H4 (cell line): ENCODE results near the gene JPT1. TPM values are rescaled to one million over a fixed set of nuclear protein-coding genes. Genes with fewer than 3 reads are reported as not detected.
"Not testable (repeated sequence)": the region's sequence is repeated elsewhere in the genome, so short reads cannot be mapped to it uniquely, and the experiment has no call there.

ENCODE experiments used
- DNase-seq: peaks from one replicate; pipeline ENCODE4 v3.0.0-alpha.2; 2015; ENCODE audit warnings: low spot score
- total RNA-seq: library from RNA; depleted of rRNA; stranded (reverse); fragments of >200 nt; shearing (Covaris generic); gene quantifications from 2 replicates; pipeline ENCODE4 v1.2.3, GENCODE V29; 2014

Gene JPT1
- total RNA-seq, 1 experiment from 2014 or later, result 466 TPM

DNA sequence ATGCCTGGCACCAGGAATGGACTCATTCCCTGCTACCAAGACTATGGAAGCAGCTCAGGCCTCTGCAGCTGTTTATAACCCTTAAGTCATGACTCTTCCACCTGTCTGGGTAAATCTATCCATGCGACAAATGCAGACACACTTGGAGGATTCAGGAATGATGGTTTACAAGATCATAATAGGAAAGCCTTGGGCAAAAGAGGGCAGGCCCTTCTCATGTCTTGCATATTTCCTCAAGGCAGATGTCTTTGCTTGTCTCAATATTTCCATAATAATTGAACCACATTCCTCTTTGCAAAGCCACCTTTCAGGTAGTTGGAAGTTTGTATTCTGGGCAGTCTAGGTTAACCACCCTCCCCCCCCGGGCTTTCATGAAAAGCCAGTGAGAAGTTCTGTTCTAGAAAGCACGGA lies 884 bp upstream of the JPT1 start:
- DNase-seq, result no peak

DNA sequence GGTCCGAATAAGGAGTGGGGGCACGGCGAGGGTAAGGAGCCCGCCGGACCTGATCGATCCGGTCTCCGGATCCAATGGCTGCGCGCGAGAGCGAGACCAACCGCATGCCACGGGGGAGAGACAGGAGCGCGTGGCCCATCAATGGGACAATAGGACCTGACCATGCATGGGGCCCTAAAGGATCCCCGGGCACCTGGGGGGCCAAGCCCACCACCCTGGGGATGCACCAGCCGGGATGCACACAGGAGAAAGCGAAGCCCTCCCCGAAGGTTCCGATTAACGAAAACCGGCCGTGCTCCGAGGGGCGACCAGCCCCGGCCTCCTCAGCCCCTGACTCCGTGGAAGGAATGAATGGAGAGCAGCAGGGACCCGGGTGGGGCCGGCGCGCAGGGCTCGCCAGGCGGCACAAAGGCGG lies 525 bp downstream of the JPT1 start:
- DNase-seq, result no peak

DNA sequence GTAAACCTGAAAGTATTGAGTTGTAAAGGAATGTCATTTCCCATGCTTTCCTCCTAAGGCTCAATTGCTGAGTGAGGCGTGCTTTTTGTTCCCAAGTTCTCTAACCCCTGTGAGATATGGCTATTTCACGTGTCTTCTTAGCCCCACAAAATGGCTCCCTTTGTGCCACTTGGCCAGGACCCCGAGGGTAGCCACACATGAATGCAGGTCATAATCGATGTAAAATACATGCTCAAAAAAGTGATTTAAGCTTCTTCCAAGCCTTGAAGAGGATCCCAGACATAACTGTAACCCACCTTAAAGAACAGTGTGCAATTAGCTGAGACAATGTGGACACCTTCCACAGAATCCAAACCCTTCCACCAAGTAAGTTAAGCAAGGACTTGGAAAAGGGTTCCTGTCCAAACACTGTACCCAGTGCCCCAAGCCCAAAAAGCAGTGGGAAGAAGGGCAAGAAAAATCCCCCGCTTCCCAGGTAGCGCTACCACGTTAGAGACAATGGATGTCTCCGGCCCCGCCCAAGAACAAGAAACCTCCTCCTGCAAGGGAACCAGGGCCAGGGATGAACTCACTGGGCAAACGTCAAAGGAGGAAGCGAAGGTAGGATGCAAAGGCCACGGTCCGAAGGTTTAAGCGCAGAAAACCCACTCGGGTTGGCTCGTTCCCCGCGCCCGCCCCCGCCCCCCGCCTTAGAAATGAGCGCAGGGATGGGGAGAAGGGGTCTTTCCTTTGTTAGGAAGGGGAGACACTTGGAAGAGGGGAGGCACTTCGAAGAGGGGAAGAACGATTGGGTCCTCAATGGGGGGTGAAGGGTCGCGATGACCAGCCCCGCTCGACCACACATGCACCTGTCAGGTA lies 1.2 kb downstream of the JPT1 start:
- no peak for DNase-seq

DNA sequence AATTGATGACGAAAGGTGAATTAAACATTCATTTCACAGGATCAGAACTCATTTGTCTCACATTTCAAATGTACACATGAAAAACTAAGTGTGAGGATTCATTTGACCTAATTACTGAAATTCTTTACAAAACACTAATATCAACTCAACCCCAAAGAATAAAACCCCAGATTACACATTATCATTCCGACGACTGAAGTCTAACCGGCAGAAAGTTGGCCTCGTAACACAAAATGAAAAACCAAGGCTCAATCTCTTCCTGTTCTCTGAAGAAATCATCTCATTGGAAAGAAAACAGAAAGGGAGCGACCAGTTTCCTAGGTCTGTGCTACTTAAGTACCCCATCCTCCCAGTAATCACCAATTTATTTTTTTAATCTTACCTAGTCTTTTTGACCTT lies 1.8 kb downstream of the JPT1 start:
- DNase-seq, result no peak

DNA sequence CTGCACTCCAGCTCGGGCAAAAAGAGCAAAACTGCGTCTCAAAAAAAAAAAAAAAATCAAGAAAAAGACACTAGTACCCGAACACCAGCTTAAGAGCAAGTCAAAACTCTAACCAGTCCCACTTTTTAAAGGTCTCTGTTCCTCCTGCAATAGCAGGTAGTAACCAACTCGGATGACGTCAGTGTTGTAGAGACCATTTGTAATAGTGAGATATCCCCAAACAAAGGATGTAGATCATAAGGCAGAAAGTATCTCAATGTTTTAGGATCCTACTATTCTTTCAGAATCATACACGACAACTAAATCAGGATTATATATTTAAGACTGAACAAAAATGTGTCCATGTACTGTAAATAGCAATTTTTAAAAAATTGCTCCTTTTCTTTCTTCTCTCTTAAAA lies 2.4 kb downstream of the JPT1 start:
- no peak for DNase-seq

DNA sequence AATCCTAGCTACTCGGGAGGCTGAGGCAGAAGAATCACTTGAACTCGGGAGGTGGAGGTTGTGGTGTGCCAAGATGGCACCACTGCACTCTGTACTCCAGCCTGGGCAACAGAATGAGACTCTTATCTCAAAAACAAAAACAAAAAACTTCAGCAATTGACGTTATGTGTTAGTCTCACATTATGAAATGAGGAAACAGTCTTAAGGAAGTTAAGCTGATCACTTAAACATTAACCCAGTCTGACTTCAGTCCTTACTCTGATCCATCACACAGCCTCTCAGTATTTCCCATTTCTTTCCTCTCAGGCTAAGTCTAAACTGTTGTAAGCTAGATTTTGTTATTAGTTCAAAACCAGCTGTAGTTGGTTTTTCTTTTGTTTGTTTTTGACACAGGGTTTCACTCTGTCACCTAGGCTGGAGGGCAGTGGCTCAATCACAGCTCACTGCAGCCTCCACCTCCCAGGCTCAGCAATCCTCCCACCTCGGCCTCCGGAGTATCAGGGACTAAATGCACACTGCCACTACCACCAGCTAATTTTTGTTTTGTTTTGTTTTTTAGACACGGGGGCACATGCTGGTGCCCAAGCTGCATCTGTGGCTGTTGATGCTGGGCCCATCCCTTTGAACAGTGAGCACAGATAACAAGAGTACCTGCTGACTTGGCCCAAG lies 6.3 kb downstream of the JPT1 start:
- DNase-seq, result no peak

DNA sequence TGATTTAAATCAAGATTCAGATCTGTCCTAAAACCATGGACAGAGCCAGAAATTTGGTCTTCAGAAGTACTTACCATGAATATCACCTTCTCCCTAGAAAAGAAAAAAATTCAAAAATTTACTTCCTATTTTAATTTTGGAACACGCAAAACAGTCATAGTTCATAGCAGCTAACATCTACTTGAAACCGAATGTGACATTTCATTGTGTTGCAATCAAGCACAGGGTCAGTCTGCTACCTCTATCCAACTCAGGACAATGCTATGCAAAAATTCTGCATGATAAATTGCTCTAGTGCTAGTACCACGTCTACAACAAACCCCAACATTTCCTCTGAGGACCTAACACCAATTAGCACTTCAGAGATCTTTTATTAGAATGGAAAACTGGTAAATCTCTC lies 7.7 kb downstream of the JPT1 start:
- no peak for DNase-seq

DNA sequence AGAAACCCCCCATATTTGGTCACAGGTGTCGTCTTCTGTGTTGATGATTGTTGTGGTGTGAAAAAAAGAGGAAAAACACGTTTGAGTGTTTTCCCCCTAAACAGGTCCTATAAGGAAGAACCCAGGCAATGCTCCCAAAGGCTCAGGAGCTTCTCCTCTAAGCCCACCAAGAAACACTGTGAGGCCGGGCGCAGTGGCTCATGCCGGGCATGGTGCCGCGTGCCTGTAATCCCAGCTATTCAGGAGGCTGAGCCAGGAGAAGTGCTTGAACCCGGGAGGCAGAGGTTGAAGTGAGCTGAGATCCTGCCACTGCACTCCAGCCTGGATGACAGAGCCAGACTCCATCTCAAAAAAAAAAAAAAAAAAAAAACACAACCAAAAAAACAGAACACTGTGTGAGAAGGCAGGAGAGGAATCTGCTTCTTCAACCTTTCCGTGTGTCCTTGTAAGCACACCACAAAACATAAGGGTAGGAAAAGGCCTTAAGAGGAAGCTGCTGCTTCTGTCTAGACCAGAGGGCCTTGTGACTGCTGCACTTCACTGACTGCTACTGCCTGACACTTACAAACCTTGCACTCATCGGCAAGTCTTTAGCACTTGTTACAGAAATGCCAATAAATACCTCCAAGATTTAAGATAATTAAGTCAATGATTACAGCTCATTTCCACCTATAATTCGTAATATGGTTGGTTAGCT lies 9.3 kb downstream of the JPT1 start:
- DNase-seq, result no peak

DNA sequence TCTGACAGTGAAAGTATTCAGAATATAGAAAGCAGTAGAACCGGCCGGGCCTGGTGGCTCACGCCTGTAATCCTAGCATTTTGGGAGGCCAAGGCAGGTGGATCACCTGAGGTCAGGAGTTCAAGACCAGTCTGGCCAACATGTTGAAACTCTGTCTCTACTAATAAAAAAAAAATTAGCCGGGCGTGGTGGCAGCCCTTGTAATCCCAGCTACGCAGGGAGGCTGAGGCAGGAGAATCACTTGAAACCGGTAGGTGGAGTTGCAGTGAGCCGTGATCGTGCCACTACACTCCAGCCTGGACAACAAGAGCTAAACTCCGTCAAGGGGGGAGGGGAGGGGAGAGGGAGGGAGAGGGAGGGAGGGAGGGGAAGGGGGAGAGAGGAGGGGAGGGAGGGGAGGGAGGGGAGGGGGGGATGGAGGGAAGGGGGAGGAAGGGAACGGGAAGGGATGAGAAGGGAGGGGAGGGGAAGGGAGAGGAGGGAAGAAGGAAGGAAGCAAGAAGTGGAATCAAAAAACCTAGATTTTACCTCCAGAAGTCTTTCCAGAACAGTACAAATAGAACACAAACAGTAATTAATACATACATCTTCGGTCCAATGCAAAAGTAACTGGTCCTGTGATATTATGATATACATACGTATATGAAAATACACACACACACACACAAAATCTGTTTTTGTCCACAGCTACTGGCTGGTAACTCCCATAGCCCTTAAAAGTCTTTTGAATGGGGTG lies 11.9 kb downstream of the JPT1 start:
- no peak for DNase-seq

DNA sequence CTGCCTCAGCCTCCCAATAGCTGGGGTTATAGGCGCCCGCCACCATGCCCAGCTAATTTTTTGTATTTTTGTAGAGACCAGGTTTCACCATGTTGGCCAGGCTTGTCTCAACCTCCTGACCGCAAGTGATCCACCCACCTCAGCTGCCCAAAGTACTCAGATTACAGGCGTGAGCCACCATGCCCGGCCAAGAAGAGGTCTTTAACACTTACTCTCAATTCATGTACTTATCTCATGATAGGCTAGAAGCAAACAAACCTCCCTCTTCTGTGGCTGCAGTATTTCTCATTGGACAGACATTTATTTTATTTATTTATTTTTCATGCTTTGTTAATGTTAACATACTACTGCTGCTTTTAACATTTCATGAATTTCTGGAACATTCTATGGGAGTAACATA lies 15.8 kb downstream of the JPT1 start:
- DNase-seq, result no peak

DNA sequence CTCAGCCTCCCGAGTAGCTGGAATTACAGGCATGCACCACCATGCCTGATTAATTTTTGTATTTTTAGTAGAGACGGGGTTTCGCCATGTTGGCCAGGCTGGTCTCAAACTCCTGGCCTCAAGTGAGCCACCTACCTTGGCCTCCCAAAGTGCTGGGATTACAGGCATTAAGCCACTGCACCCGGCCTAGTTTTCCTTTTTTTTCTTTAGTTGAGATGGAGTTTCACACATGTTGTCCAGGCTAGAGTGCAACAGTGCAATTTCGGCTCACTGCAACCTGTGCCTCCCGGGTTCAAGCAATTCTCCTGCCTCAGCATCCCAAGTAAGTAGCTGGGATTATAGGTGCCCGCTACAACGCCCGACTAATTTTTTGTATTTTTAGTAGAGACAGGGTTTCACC lies 16.6 kb downstream of the JPT1 start:
- not testable (repeated sequence) for DNase-seq

DNA sequence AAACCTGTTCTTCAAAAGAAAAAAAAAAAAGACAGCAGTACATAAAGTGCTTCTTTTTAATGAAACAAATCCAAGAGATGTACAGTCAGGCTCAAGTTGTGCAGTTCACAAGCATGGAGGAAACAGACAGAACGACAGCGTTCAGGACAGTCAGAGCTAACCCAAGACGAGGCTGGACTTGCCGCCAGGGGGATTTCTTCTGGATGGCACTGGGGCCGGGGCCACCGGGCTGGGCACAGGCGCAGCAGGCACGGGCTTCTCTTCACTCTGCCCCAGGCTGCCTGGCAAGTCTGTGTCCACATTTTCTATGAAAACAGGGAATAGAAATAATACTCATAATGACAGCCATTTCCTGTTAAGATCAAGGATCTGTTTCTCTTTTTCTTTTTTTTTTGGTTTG lies 18.4 kb downstream of the JPT1 start:
- no peak for DNase-seq

DNA sequence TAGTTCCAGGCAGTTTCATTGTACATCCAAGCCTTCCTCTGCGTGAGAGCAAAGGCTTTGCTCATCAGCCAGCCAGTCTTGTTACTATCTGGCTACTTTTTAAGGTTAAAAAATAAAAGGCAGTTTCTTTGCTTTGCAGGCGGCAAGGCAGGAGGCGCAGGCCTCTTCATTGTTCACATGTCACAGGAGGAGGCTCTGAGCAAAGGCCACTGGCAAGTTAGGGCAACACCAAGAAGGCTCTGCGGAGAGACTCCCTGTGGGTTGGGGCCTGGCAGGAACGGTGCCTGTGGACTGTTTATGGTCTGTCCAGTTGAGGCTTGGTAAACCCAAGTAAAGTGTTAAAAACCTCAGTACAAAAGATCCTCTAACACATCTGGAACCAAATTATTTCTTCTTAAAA lies 18.9 kb downstream of the JPT1 start:
- DNase-seq, result no peak

DNA sequence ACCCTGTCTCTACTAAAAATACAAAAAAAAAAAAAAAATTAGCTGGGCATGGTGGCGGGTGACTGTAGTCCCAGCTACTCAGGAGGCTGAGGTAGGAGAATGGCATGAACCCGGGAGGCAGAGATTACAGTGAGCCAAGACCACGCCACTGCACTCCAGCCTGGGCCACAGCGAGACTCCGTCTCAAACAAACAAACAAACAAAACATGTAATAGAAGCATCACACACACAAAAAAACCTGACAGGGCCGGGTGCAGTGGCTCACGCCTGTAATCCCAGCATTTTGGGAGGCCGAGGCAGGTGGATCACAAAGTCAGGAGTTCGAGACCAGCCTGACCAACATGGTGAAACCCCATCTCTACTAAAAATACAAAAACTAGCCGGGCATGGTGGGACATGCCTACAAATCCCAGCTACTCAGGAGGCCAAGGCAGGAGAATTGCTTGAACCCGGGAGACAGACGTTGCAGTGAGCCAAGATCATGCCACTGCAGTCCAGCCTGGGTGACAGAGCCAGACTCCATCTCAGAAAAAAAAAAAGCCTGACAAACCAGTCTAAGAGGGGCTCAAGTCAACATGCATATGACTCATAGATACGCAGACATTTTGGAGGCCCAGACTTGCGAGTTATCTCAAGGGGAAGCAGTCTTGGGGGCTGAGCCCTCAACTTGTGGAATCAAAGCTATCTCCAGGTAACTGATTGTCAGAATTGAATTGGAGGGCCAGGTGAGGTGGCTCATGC lies 20.5 kb downstream of the JPT1 start:
- DNase-seq, result not testable (repeated sequence)

DNA sequence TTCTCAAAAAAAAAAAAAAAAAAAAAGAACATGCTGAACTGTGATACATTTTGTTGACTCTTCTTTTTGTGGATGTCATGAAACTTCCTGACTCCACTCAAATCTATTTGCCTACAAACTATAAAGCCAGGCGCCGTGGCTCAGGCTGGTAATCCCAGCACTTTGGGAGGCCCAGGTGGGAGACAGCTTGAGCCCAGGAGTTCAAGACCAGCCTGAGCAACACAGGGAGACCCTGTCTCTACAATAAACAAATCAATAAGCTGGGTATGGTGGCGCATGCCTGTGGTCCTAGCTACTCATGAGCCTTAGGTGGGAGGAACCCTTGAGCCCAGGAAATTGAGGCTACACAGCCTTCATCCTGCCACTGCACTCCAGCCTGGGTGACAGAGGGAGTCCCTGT lies 21.3 kb downstream of the JPT1 start:
- DNase-seq, result no peak

DNA sequence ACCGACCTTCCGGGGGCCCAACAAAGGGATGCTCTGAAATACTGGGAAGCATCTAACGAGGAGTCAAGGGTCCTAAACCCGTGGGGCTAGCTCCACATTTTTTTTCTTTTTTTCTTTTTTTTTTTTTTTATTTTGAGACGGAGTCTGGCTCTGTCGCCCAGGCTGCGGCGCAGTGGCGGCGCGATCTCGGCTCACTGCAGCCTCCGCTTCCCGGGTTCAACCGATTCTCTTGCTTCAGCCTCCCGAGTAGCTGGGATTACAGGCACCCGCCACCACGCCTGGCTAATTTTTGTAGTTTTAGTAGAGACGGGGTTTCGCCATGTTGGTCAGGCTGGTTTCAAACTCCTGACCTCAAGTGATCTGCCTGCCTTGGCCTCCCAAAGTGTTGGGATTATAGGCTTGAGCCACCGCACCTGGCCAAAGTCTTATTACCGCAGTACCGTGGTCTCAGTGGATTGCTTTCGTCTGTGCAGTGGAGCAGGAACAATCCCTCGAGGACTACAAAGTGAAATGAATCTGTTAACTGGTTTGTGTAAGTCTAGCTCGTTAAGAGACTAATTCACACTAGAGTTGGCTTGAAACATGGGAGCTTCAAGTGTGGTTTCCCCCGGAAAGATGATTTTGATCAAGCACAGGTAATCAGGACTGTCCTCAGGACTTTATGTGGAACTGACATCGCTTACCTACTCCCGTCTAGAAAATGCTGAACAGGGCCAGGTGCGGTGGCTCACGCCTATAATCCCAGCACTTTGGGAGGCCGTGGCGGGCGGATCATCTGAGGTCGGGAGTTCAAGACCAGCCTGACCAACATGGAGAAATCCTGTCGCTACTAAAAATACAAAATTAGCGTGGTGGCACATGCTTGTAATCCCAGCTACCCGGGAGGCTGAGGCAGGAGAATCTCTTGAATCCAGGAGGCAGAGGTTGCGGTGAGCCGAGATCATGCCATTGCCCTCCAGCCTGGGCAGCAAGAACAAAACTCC lies 22.0 kb downstream of the JPT1 start:
- not testable (repeated sequence) for DNase-seq

DNA sequence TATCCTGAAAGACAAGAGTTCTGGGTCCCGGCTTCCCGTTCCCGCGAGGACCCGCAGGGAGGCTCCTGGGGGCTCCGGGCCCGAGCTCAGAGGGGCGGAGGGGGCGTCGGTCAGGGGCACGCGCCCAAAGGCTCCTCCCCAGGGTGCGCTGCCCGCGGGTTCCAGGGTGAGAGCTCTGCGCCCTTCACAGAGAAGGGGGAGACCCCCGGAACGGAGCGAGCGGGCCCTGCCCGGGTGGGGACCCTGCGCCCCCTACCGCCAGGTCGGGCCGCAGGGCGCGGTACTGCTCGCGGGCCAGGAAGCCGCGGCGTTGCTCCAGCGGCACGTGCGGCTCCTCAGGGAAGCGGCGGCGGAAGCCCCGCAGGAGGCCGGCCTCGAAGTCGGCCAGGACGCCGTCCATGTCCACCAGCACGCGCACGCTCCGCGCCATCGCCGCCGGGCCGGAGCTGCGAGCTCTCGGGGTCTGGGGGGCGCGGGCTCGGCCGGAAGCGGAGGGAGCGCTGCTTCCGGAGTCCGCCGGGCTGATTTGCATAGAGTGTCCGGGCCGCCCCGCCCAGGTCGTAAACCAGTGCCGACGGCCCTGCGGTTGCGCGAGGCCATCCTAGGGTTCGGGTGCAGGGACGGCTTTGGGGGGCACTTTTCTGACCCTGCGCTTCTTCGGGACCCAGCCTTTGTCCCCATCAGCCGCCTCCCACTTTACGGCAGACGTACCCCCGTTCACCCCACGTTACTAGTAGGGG lies 22.9 kb downstream of the JPT1 start, which contains the start of gene NT5C:
Gene NT5C, minus strand, starts transcription at position 465 of the 740 bp plus-strand sequence. Its CDS starts 35 bp downstream, at position 430.
- DNase-seq, result peak; percentile 86

DNA sequence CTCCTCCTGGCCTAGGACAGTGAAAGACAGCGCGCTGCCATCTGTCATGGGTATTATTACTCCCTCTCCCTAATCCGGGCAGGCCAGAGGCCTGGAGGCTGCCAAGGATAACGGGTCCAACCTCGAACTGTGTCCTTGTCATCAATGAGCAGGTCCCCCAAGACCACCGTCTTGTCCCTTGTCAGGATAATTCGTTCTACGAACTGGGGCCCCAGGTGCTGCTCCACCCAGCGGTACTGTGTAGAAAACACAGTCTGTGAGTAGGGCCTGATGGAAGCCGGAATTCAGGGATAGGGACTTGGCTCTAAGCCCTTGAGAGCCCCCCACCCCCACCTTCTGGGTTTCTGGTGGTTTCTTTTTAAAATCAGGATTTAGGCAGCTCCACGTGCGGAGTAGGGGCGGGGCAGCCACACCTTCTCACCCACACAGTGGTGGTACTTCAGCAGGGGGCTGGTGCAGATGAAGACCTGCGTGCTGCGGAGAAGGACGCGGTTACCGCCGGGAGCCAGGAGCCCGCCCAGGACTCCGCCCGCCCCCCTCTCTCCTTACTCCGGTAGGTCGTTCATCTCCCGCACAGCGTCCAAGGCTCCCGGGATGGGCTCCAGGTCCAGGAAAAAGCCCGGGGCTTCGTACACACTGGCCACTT lies 23.6 kb downstream of the JPT1 start:
- peak; percentile 79 for DNase-seq
